PFSK-1 (cell line): ENCODE measurements around the gene NUDT3.

ENCODE experiments used
- FOXP2 ChIP-seq: optimal IDR thresholded peaks from 2 replicates; pipeline ENCODE3; 2011; ENCODE audit warnings: borderline replicate concordance, control low read depth, inconsistent platforms; ENCODE audit not compliant: insufficient read depth; ENCODE audit errors: extremely low read length, extremely low read depth
- POLR2AphosphoS5 ChIP-seq: IDR thresholded peaks from 2 replicates; pipeline ENCODE4 v1.6.1; 2012; ENCODE audit warnings: low read depth, mild to moderate bottlenecking, control low read depth, low read length, moderate library complexity
- SIN3A ChIP-seq: IDR thresholded peaks from 2 replicates; pipeline ENCODE4 v1.6.1; 2012; ENCODE audit warnings: mild to moderate bottlenecking, low read length, moderate library complexity, borderline replicate concordance; ENCODE audit not compliant: insufficient read depth
- TAF1 ChIP-seq: IDR thresholded peaks from 2 replicates; pipeline ENCODE4 v1.6.1; 2012; ENCODE audit warnings: low read length, control low read depth, borderline replicate concordance; ENCODE audit not compliant: insufficient read depth
- TF ChIP-seq, protein P1 (sequence below), 2 experiments: IDR thresholded peaks; 2 replicates each; pipeline versions ENCODE4 v1.6.1 to v1.8.0; 2011 to 2012; ENCODE audit warnings: low read depth in 2 of 2, low read length in 2 of 2, control low read depth in 1 of 2, inconsistent platforms in 1 of 2, mild to moderate bottlenecking in 1 of 2, moderate library complexity in 1 of 2; ENCODE audit not compliant: insufficient read depth in 1 of 2

NUDT3 gene

DNA sequence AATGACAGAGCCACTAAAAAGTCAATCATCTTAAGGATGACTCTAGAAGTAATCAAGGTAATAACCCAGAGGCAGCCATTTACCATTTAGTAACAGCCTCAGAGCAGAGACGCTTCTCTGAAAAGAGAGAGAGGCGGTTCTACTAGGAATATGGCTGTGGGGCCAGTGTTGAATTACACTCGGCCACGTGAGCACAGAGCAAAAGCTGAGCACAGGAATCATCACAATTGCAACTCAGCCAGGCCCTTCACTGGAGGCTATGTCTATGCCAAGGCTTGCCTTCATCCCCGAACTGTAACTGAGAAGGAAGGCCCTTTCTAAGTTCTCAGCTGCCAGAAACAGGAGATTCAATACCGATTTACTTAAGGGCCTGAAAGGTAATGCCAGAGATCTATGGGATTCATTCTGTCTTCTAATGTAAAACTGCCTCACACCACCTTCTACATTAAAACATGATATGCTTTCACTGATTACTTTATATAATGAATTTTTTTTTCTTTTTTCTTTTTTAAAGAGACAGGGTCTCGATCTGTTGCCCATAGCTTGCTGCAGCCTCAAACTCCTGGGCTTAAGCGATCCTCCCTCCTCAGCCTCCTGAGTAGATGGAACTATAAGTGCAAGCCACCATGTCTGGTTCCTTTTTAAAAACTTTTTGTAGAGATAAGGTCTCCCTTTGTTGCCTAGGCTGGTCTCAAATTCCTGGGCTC, 67.6 kb downstream of the NUDT3 start:
- TF ChIP-seq FOXP2 = no peak
- no peak for TF ChIP-seq SIN3A
- TF ChIP-seq TAF1 = no peak
- TF ChIP-seq, protein P1, sequence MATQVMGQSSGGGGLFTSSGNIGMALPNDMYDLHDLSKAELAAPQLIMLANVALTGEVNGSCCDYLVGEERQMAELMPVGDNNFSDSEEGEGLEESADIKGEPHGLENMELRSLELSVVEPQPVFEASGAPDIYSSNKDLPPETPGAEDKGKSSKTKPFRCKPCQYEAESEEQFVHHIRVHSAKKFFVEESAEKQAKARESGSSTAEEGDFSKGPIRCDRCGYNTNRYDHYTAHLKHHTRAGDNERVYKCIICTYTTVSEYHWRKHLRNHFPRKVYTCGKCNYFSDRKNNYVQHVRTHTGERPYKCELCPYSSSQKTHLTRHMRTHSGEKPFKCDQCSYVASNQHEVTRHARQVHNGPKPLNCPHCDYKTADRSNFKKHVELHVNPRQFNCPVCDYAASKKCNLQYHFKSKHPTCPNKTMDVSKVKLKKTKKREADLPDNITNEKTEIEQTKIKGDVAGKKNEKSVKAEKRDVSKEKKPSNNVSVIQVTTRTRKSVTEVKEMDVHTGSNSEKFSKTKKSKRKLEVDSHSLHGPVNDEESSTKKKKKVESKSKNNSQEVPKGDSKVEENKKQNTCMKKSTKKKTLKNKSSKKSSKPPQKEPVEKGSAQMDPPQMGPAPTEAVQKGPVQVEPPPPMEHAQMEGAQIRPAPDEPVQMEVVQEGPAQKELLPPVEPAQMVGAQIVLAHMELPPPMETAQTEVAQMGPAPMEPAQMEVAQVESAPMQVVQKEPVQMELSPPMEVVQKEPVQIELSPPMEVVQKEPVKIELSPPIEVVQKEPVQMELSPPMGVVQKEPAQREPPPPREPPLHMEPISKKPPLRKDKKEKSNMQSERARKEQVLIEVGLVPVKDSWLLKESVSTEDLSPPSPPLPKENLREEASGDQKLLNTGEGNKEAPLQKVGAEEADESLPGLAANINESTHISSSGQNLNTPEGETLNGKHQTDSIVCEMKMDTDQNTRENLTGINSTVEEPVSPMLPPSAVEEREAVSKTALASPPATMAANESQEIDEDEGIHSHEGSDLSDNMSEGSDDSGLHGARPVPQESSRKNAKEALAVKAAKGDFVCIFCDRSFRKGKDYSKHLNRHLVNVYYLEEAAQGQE (IDR thresholded peaks at IDR 0.05; ENCODE audit: insufficient read depth in 1 of 2, low read depth in 2 of 2, low read length in 2 of 2) = no peak

DNA sequence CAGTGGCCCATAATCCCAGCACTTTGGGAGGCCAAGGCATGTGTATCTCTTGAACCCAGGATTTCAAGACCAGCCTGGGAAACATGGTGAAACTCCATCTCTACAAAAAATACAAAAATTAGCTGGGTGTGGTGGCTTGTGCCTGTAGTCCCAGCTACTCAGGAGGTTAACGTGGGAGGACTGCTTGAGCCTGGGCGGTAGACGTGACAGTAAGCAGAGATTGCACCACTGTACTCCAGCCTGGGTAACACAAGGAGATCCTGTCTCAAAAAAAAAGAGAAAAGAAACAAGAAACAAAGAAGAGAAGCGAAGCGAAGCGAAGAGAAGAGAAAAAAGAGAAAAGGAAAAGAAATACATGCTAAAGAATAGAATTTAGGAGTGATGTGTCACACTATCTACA, 69.2 kb downstream of the NUDT3 start:
- TF ChIP-seq, protein P1 (IDR thresholded peaks at IDR 0.05; ENCODE audit: insufficient read depth in 1 of 2, low read depth in 2 of 2, low read length in 2 of 2) = no peak
- TF ChIP-seq SIN3A (no peak), TAF1 (no peak)

DNA sequence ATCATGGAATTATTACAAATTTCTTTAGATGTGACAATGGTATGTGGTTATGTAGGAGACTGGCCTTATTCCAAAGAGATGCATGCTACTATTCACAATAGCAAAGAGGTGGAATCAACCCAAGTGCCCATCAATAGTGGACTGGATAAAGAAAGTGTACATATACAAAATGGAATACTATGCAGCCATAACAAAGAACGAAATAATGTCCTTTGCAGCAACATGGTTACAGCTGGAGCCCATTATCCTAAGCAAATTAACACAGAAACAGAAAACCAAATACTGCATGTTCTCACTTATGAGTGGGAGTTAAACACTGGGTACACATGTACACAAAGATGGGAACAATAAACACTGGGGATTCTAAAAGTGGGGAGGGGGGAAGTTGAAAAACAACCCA, 69.7 kb downstream of the NUDT3 start:
- no peak for TF ChIP-seq FOXP2
- TF ChIP-seq, protein P1 (IDR thresholded peaks at IDR 0.05; ENCODE audit: insufficient read depth in 1 of 2, low read depth in 2 of 2, low read length in 2 of 2) = no peak
- TF ChIP-seq TAF1 = no peak
- no peak for TF ChIP-seq SIN3A
- TF ChIP-seq POLR2AphosphoS5 = no peak

DNA sequence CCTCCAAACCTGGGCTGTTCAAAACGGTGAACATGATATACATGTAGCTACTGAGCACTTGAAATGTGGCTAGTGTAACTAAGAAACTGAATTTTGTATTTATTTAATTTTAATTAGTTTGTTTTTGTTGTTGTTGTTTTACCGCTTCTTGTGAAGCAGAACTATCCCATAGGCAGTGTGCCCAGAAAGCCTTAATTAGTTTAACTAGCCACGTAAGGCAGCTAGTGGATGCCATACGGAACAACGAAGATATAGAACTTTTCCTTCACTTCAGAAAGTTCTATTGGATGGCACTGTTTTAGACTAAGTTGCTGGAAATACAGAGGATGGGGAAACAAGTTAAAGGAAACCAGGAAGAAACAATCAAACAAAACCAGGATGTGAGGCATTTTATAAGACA, 70.6 kb downstream of the NUDT3 start:
- TF ChIP-seq SIN3A = no peak
- TF ChIP-seq POLR2AphosphoS5 = no peak

DNA sequence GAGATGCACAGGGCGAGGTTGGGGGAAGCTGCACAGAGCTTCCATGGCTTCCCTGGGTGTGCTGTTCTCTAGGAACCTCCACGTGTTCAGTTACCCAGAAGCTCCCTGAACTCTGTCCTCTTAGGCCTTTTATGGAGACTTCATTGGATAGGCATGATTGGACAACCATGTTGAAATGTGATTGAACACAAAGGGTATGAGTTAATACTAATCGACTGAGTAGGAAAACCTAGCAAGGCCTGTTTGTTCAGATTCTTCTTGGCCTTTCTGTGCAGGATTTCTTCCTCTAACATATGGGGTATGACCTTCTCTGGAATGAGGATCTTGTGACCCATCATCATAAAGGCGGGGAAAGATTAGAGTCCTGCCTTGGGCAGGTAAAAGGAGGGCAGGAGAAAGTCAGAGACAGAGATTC, 73.0 kb downstream of the NUDT3 start:
- no peak for TF ChIP-seq FOXP2
- TF ChIP-seq TAF1 = no peak
- TF ChIP-seq, protein P1 (IDR thresholded peaks at IDR 0.05; ENCODE audit: insufficient read depth in 1 of 2, low read depth in 2 of 2, low read length in 2 of 2) = no peak
- TF ChIP-seq POLR2AphosphoS5 = no peak
- TF ChIP-seq SIN3A = no peak
